WERI-Rb-1 (cell line): ENCODE data around the gene SASH1.
"Not testable (repeated sequence)": the region's sequence is repeated elsewhere in the genome, so short reads cannot be mapped to it uniquely, and the experiment has no call there.

ENCODE experiments used
- DNase-seq: peaks from one replicate; pipeline ENCODE4 v3.0.0-alpha.2; 2020
- H3K27ac ChIP-seq: fragments of 250-450 bp; sonication (Bioruptor Pico); 2 replicates; pipeline ENCODE4 v1.5.1; 2020; ENCODE audit warnings: mild to moderate bottlenecking, moderate library complexity
- H3K27me3 ChIP-seq: fragments of 250-450 bp; sonication (Bioruptor Pico); 2 replicates; pipeline ENCODE4 v1.5.1; 2021; ENCODE audit warnings: mild to moderate bottlenecking, low read depth, moderate library complexity; ENCODE audit not compliant: insufficient read depth, severe bottlenecking
- H3K36me3 ChIP-seq: fragments of 250-450 bp; sonication (Bioruptor Pico); 2 replicates; pipeline ENCODE4 v1.5.1; 2020; ENCODE audit warnings: mild to moderate bottlenecking, moderate library complexity
- H3K4me3 ChIP-seq: 2 replicates; pipeline ENCODE4 v1.5.1; 2011; ENCODE audit warnings: low read depth, mild to moderate bottlenecking, control low read depth, low read length
- H3K9me3 ChIP-seq: fragments of 250-450 bp; sonication (Bioruptor Pico); 2 replicates; pipeline ENCODE4 v1.5.1; 2021; ENCODE audit warnings: mild to moderate bottlenecking, moderate library complexity; ENCODE audit not compliant: severe bottlenecking
- CTCF ChIP-seq: IDR thresholded peaks from 2 replicates; pipeline ENCODE4 v1.5.1; 2011; ENCODE audit warnings: low read depth, mild to moderate bottlenecking, control low read depth, inconsistent platforms, low read length

SASH1 gene

GRCh38 chr6:148383658-148384368 lies 41.2 kb downstream of the SASH1 start:
- no peak overlapping the region for H3K27ac ChIP-seq
- no peaks in the 10 kb centered on the region for H3K27me3 ChIP-seq
- TF ChIP-seq CTCF, result no peak

GRCh38 chr6:148385379-148385778 lies 42.7 kb downstream of the SASH1 start:
- H3K27ac ChIP-seq, result no peak overlapping the region

More at GRCh38 chr6:148383658-148384368, 41.2 kb downstream of the SASH1 start:
- no peak for DNase-seq
- H3K4me3 ChIP-seq, result no peak overlapping the region
- H3K36me3 ChIP-seq, result no peaks in the 10 kb centered on the region
- H3K9me3 ChIP-seq, result no peaks in the 10 kb centered on the region

GRCh38 chr6:148388521-148388920 lies 45.9 kb downstream of the SASH1 start:
- TF ChIP-seq CTCF, result no peak
- no peak overlapping the region for H3K27ac ChIP-seq
- no peaks in the 10 kb centered on the region for H3K9me3 ChIP-seq
- peaks cover 17% of the 10 kb centered on the region for H3K36me3 ChIP-seq
- DNase-seq, result no peak
- no peaks in the 10 kb centered on the region for H3K27me3 ChIP-seq
- H3K4me3 ChIP-seq, result no peak overlapping the region

More at GRCh38 chr6:148385379-148385778, 42.7 kb downstream of the SASH1 start:
- no peak overlapping the region for H3K4me3 ChIP-seq
- no peaks in the 10 kb centered on the region for H3K9me3 ChIP-seq
- H3K27me3 ChIP-seq, result no peaks in the 10 kb centered on the region
- no peak for TF ChIP-seq CTCF
- no peak for DNase-seq
- peaks cover 5% of the 10 kb centered on the region; the same call in 1 of the 2 replicates for H3K36me3 ChIP-seq

GRCh38 chr6:148389086-148389485 lies 46.4 kb downstream of the SASH1 start:
- Histone ChIP-seq H3K9me3 (no peaks in the 10 kb centered on the region), H3K27ac (no peak overlapping the region), H3K36me3 (peaks cover 17% of the 10 kb centered on the region), H3K27me3 (no peaks in the 10 kb centered on the region), H3K4me3 (no peak overlapping the region)
- TF ChIP-seq CTCF, result no peak
- no peak for DNase-seq

- TF ChIP-seq CTCF, result no peak
- Histone ChIP-seq H3K4me3 (no peak overlapping the region), H3K36me3 (peaks cover 19% of the 10 kb centered on the region), H3K27me3 (no peaks in the 10 kb centered on the region), H3K27ac (no peak overlapping the region), H3K9me3 (no peaks in the 10 kb centered on the region)
- DNase-seq, result no peak
Observed at GRCh38 chr6:148389917-148390316, 47.3 kb downstream of the SASH1 start.

GRCh38 chr6:148392127-148392526 lies 49.5 kb downstream of the SASH1 start:
- peaks cover 19% of the 10 kb centered on the region for H3K36me3 ChIP-seq
- not testable (repeated sequence) for H3K27me3 ChIP-seq, H3K4me3 ChIP-seq, DNase-seq, H3K27ac ChIP-seq, H3K9me3 ChIP-seq
